Measurements from ENCODE around the gene ADGB. TPM values are rescaled to one million over a fixed set of nuclear protein-coding genes. Genes with fewer than 3 reads are reported as not detected.

The ADGB gene
- polyA plus RNA-seq, 2 of the 4 experiments (the other 2 are of a cell fraction) = not detected

DNA sequence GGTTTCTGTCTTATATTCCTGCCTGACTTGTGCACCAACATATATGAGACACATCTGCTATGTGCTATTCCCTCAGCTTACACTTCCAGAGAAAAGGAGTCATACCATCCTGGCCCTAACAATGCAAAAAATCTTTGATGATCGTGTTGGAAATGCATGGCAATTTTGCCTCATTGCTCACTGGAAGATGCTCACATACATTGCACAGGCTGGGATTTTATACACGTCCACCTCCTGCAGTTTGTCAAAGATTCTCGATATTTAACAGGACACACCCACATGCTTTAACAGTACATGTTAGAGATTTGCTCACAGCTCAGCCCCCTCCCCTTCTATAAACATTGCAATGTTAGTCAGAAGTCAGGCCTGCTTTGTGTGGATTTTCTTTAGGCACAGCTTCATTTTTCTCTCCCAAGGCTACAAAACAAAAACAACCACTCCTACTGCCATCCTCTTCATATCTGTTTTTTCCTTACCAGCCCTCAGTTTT lies 66.1 kb downstream of the ADGB start:
- no peak for ATAC-seq
- WGBS (ENCODE audit: missing lambda C conversion rate) = 0% methylated on average over 3 of the region's 3 CpGs
- no peak for FAIRE-seq
- TF ChIP-seq JUN (IDR thresholded peaks at IDR 0.05) (no peak), CHD4 (IDR thresholded peaks at IDR 0.05; ENCODE audit: borderline replicate concordance) (no peak), ZNF302 (CRISPR knock-in tag; IDR thresholded peaks at IDR 0.05) (no peak), CBX2 (IDR thresholded peaks at IDR 0.05; ENCODE audit: borderline replicate concordance, low read depth) (no peak), CHD2 (IDR thresholded peaks at IDR 0.05; ENCODE audit: low read length, partially characterized antibody) (no peak), CBX8 (IDR thresholded peaks at IDR 0.05) (no peak), SREBF2 (IDR thresholded peaks at IDR 0.05) (no peak), SMC3 (IDR thresholded peaks at IDR 0.05) (no peak), FOSL2 (IDR thresholded peaks at IDR 0.05) (no peak), FOSL2 (CRISPR knock-in tag; IDR thresholded peaks at IDR 0.05) (no peak), RFX5 (IDR thresholded peaks at IDR 0.05) (no peak), PHF8 (IDR thresholded peaks at IDR 0.05; ENCODE audit: borderline replicate concordance, low read depth) (no peak), NR3C1 (IDR thresholded peaks at IDR 0.05) (no peak)
- TF ChIP-seq, protein P1, sequence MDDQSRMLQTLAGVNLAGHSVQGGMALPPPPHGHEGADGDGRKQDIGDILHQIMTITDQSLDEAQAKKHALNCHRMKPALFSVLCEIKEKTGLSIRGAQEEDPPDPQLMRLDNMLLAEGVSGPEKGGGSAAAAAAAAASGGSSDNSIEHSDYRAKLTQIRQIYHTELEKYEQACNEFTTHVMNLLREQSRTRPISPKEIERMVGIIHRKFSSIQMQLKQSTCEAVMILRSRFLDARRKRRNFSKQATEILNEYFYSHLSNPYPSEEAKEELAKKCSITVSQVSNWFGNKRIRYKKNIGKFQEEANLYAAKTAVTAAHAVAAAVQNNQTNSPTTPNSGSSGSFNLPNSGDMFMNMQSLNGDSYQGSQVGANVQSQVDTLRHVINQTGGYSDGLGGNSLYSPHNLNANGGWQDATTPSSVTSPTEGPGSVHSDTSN (IDR thresholded peaks at IDR 0.05) = no peak
- no peak overlapping the region for H3K4me2 ChIP-seq
- no peak overlapping the region for H3K27ac ChIP-seq
- H3K4me1 ChIP-seq = no peaks in the 10 kb centered on the region
- no peak for DNase-seq (ENCODE audit: low read depth in 1 of 2, low spot score in 1 of 2)
- H3K4me3 ChIP-seq = no peak overlapping the region
- H3K9me3 ChIP-seq = no peaks in the 10 kb centered on the region
- ChIA-PET POLR2A (no interaction called here), CTCF (no interaction called here)

DNA sequence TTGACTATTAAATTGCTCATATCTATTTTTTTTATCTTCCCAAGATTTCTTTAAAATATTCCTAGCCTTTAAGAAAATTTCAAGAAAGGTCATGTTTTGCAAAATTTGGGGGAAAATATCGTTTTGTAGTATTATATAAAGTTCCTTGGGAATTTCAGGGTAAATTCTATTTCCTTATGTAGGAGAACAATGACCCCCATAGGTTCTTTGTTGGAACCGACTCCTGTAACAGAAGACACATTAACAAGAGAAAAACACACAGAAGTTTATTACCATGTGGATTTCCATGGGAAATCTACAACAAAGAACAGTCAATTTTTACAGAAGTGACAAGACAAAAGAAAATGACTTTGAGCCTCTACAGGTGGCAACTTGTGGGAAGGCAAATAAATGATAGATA lies 68.1 kb downstream of the ADGB start:
- DNase-seq (ENCODE audit: low read depth in 1 of 2, low spot score in 1 of 2) (no peak), ATAC-seq (no peak), FAIRE-seq (no peak)
- 7% methylated on average over 2 of the region's 2 CpGs for WGBS (ENCODE audit: missing lambda C conversion rate)
- no peaks in the 10 kb centered on the region for H3K9me3 ChIP-seq
- TF ChIP-seq, protein P1 (IDR thresholded peaks at IDR 0.05) = no peak
- TF ChIP-seq, protein P2, sequence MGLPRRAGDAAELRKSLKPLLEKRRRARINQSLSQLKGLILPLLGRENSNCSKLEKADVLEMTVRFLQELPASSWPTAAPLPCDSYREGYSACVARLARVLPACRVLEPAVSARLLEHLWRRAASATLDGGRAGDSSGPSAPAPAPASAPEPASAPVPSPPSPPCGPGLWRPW (IDR thresholded peaks at IDR 0.05) = no peak
- TF ChIP-seq CHD2 (IDR thresholded peaks at IDR 0.05; ENCODE audit: low read length, partially characterized antibody) (no peak), HOXB13 (CRISPR knock-in tag; IDR thresholded peaks at IDR 0.05; ENCODE audit: low read depth) (no peak), ZFP36 (IDR thresholded peaks at IDR 0.05; ENCODE audit: borderline replicate concordance, partially characterized antibody) (no peak), ZNF302 (CRISPR knock-in tag; IDR thresholded peaks at IDR 0.05) (no peak), FOSL2 (IDR thresholded peaks at IDR 0.05) (no peak), FOSL2 (CRISPR knock-in tag; IDR thresholded peaks at IDR 0.05) (no peak), ESRRA (IDR thresholded peaks at IDR 0.05; ENCODE audit: borderline replicate concordance, low read length) (no peak), RAD21 (conservative IDR thresholded peaks at IDR 0.05 in 1 of 2, IDR thresholded peaks at IDR 0.05 in 1 of 2) (no peak)
- TF ChIP-seq, protein P3, sequence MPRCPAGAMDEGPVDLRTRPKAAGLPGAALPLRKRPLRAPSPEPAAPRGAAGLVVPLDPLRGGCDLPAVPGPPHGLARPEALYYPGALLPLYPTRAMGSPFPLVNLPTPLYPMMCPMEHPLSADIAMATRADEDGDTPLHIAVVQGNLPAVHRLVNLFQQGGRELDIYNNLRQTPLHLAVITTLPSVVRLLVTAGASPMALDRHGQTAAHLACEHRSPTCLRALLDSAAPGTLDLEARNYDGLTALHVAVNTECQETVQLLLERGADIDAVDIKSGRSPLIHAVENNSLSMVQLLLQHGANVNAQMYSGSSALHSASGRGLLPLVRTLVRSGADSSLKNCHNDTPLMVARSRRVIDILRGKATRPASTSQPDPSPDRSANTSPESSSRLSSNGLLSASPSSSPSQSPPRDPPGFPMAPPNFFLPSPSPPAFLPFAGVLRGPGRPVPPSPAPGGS (IDR thresholded peaks at IDR 0.05) = no peak
- TF ChIP-seq, protein P4, sequence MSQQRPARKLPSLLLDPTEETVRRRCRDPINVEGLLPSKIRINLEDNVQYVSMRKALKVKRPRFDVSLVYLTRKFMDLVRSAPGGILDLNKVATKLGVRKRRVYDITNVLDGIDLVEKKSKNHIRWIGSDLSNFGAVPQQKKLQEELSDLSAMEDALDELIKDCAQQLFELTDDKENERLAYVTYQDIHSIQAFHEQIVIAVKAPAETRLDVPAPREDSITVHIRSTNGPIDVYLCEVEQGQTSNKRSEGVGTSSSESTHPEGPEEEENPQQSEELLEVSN (IDR thresholded peaks at IDR 0.05; ENCODE audit: borderline replicate concordance, low read depth) = no peak
- no peak overlapping the region for H3K4me2 ChIP-seq
- H3K4me1 ChIP-seq = no peaks in the 10 kb centered on the region
- H3K27ac ChIP-seq = no peak overlapping the region
- H3K4me3 ChIP-seq = no peak overlapping the region
- ChIA-PET CTCF (no interaction called here), POLR2A (no interaction called here)

Data from A549 (cell line).